ENCODE data around the gene SSC5D.

Gene SSC5D

GRCh38 chr19:55451163-55451964 lies 36.9 kb upstream of the SSC5D start:
- TF ChIP-seq, protein P1, sequence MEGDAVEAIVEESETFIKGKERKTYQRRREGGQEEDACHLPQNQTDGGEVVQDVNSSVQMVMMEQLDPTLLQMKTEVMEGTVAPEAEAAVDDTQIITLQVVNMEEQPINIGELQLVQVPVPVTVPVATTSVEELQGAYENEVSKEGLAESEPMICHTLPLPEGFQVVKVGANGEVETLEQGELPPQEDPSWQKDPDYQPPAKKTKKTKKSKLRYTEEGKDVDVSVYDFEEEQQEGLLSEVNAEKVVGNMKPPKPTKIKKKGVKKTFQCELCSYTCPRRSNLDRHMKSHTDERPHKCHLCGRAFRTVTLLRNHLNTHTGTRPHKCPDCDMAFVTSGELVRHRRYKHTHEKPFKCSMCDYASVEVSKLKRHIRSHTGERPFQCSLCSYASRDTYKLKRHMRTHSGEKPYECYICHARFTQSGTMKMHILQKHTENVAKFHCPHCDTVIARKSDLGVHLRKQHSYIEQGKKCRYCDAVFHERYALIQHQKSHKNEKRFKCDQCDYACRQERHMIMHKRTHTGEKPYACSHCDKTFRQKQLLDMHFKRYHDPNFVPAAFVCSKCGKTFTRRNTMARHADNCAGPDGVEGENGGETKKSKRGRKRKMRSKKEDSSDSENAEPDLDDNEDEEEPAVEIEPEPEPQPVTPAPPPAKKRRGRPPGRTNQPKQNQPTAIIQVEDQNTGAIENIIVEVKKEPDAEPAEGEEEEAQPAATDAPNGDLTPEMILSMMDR (IDR thresholded peaks at IDR 0.05; ENCODE audit: low read depth, low read length), result no peak
- DNase-seq (ENCODE audit: low read depth in 2 of 2), result no peak
- no peak overlapping the region for H3K4me3 ChIP-seq (replicated peaks in 1 of 2; ENCODE audit: low read depth in 2 of 2, low read length in 2 of 2)

GRCh38 chr19:55451965-55452748 lies 36.1 kb upstream of the SSC5D start:
- no peak overlapping the region for H3K4me3 ChIP-seq (replicated peaks in 1 of 2; ENCODE audit: low read depth in 2 of 2, low read length in 2 of 2)
- TF ChIP-seq, protein P1 (IDR thresholded peaks at IDR 0.05; ENCODE audit: low read depth, low read length), result no peak
- no peak for DNase-seq (ENCODE audit: low read depth in 2 of 2)

GRCh38 chr19:55452749-55453346 lies 35.4 kb upstream of the SSC5D start:
- peak; percentile 66 to 81 for DNase-seq (ENCODE audit: low read depth in 2 of 2)
- no peak overlapping the region for H3K4me3 ChIP-seq (replicated peaks in 1 of 2; ENCODE audit: low read depth in 2 of 2, low read length in 2 of 2)
- TF ChIP-seq, protein P1 (IDR thresholded peaks at IDR 0.05; ENCODE audit: low read depth, low read length), result no peak

DNA sequence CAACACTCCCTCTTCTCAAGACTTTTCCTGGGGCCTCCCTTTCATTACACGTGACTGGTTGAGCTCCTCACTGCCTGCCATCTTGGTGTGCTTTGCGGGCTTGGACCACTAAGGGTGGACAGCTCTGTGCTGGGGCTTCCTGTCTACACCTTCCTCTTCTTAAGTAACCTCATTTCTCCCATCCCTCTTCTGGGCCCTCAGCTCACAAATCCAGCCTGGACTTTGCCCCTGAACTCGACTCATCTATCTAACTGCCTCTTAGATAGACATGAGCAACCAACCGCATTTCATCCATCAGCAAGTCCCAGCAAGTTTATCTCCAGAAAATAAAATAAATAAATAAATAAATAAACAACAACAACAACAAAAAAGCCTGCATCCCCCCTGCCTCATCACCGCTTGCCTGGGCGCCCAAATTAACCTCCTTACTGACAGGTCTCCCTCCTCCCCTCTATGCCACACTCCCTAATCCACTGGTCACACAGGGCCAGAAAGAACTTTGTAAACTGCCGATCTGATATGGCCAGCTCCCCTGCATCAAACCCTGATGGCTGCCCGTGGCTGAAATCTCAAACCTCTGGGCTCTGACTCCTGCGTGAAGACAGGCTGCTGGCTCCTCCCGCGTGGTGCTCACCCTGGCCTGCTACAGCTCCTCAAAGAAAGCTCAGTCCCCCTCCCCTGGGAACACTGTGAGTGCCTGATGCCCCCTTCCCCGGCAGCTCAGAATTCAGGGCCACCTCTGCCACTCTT lies 34.5 kb upstream of the SSC5D start:
- TF ChIP-seq, protein P1 (IDR thresholded peaks at IDR 0.05; ENCODE audit: low read depth, low read length), result no peak
- DNase-seq (ENCODE audit: low read depth in 2 of 2), result no peak
- H3K4me3 ChIP-seq (replicated peaks in 1 of 2; ENCODE audit: low read depth in 2 of 2, low read length in 2 of 2), result no peak overlapping the region

DNA sequence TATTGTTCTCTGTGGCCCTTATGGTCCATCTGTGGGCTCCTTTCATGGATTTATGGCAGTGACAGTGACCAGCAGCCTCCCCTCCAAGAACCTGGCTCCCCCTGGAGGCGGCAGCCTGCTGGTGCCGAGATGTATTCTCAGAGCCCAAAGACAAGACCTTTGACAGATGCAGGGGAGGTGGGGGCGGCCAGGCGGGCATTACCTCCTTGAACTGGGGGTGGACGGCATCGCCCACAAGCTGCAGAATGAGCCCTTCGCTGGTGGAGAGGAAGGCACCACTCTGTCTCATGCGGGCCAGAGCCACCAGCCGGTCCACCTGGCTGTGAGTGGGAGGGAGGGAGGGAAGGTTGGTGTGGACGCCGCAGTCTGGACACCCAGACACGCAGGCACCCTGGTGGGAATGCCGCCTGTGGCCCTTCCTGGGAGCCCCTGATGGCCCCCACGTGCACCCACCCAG lies 33.4 kb upstream of the SSC5D start:
- H3K4me3 ChIP-seq (replicated peaks in 1 of 2; ENCODE audit: low read depth in 2 of 2, low read length in 2 of 2), result no peak overlapping the region
- TF ChIP-seq, protein P1 (IDR thresholded peaks at IDR 0.05; ENCODE audit: low read depth, low read length), result peak; percentile 85
- DNase-seq (ENCODE audit: low read depth in 2 of 2), result peak; percentile 50 to 54

- DNase-seq (ENCODE audit: low read depth in 2 of 2), result no peak
- TF ChIP-seq, protein P1 (IDR thresholded peaks at IDR 0.05; ENCODE audit: low read depth, low read length), result no peak
- H3K4me3 ChIP-seq (replicated peaks in 1 of 2; ENCODE audit: low read depth in 2 of 2, low read length in 2 of 2), result no peak overlapping the region
These were observed 32.5 kb upstream of the SSC5D start for GRCh38 chr19:55455576-55456235.
